GM19035 (cell line): ENCODE measurements around the gene GAPT.
"Not testable (repeated sequence)": the region's sequence is repeated elsewhere in the genome, so short reads cannot be mapped to it uniquely, and the experiment has no call there.

Source experiments
- ATAC-seq: cut with Tn5 transposase; IDR thresholded peaks from one replicate; pipeline ENCODE4 v1.9.1; 2021; ENCODE audit not compliant: unreplicated experiment

Gene GAPT

DNA sequence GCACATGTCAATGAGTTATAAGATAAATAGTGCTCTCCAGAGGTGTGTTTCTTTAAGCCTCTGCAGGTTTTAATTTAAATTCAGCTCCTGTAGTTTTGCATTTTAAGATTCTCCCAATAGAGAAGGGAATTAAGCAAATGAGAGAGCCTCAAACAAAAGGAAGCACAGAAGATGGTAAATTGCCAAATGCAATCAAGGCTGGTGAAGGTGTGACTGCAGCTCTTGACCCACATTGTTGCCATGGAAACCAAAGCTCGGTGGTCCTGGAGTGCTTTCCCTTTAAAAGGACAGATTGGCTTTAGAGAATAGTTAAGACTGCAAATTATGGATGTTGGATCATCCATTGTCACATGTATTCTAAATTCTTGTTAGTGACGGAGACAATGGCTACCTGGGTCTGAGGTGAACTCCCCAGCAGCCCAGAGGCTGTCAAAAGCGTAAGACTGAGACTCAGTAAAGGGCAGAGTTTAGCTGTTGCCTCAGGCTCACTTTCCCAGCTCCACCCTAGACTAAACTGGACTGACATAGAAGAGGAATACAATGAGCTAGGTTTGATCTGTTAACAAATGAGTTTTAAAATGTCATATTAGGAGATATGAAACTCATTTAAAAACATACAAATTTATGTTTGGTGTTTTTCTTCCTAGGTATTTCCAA is 12.3 kb downstream of the GAPT start:
- no peak for ATAC-seq

DNA sequence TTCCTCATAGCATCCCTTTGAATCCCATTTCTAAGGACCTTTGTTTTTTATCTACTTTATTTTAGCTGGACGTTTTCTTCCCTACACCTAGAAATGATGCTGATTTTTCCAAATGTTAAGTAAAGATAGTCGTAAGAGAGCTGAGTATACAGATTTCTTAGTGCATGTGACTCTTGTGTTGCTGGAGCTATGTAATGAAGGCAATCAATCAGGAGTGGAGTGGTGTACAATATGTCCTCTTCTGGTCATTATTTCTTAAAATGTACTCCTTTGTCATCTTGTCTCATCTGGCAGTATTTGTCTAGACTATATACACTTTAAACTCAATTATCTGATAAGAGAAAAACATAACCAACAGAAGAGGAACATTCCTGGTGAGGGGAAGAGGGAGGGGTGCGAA is 13.5 kb downstream of the GAPT start:
- no peak for ATAC-seq

DNA sequence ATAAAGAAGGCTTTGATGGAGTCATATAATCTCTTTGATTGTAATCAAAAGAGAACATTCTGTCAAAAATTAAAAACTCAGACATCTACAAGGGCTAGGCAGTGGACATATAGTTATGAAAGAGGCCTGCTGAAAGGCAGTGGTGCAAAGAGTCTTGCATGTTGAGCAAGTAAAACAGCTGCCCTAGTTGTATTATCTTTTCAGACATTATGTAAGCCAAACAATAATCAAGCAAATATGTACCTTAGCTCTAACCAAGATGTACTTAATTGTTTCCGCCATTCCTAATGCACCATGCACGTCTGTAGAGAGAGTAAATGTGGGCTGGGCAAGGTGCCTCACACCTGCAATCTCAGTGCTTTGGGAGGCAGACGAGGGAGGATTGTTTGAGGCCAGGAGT is 14.3 kb downstream of the GAPT start:
- no peak for ATAC-seq

DNA sequence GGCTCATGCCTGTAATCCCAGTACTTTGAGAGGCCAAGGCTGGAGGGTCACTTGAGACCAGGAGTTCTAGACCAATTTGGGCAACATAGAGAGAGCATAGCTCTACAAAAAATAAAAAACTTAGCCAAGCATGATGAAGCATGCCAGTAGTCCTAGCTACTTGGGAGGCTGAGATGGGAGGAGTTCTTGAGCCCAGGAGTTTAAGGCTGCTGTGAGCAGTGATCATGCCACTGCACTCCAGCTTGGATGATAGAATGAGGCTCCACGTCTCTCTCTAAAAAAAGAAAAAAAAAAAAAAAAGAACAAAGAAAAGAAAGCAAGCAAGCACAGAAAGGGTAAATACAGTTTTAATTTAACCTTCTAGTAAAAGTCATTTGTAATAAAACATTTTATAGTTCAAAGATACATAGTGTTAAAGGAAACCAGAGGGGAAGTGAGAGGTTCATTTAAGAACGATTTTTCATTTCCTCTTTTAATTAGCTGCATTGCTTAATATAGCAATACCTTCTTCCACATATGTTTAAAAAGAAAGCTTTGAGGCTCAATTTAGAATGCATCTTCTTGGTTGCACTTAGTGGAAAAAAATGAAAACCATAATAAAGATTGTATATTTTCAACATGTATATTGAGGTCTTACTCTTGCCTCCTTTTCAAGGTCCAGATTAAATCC is 14.9 kb downstream of the GAPT start:
- ATAC-seq = no peak

DNA sequence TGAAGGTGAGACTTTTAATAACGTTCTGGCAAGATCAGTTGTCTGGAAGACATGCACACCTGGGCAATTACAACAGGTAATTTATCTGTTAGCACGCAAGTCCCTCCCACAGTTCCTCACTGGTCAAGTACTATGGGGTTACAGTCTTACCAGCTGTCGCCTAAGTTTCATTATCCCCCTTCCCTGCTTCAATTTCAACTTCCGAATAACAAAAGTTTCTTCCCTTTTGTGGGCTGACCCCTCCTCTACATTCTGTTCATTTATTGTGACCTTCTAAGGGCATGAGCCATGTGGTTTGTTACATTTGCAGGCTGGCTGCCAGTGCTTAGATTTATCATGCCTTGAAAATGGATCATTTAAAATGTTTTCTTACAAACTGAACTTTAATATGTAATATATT is 16.5 kb downstream of the GAPT start:
- ATAC-seq = no peak

DNA sequence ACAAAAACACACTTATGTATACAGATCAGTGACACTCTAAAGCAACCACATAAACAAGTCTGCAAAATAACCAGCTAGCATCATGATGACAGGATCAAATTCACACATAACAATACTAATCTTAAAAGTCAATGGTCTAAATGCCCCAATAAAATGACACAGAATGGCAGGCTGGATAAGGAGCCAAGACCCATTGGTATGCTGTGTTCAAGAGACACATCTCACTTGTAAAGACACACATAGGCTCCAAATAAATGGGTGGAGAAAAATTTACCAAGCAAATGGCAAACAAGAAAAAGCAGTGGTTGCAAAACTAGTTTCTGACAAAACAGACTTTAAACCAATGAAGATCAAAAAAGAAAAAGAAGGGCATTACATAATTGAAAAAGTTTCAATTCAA is 26.0 kb downstream of the GAPT start:
- no peak for ATAC-seq

DNA sequence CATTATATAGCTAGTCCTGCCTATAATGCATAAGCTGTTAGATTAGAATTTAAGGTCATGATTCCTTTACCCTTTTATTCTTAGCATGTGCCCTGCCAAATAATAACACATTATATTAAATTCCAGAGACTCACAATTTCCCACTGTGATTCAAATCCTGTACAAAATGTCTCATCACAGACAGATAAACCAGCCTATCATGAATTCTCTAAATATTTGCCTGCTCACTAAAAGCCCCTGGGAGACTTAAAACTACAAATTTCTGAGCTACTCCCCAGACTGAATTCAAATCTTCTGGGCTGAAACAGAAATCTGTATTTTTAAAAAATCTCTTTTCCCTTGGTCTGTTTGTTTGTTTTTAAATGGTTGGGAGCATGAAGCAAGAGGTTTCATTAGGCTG is 32.7 kb downstream of the GAPT start:
- no peak for ATAC-seq

DNA sequence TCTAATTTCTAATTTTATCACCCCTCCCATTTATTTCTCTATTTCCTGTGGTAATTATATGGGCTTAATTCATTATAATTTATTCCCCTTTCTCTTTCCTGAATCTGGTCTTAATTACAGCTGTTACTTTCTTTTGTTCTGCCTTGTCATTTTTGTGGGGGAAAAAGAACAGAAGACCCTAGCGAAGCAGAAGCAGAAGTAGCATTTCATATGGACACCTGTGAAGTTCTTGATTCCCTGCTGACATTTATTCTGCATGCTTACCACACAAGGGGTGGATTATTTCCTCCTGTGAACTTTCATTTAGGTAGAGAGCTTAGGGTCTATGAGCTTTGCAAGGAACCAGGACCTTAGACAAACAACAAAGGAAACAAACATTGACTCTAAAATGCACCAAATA is 33.3 kb downstream of the GAPT start:
- no peak for ATAC-seq

DNA sequence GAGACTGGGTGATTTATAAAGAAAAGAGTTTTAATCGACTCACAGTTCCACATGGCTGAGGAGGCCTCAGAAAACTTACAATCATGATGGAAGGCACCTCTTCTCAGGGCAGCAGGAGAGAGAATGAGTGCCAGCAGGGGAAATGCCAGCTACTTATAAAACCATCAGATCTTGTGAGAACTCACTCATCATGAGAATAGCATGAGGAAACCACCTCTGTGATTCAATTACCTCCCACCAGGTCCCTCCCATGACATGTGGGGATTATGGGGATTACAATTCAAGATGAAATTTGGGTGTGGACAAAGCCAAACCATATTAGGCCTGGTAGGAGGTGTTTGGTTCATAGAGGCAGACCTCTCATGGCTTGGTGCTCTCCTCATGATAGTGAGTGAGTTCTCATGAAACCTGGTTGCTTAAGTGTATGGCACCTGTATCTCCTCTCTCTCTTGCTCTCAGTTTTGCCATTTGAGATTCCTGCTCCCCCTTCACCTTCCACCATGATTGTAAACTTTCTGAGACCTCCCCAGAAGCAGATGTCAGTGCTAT is 39.8 kb downstream of the GAPT start:
- ATAC-seq = no peak

DNA sequence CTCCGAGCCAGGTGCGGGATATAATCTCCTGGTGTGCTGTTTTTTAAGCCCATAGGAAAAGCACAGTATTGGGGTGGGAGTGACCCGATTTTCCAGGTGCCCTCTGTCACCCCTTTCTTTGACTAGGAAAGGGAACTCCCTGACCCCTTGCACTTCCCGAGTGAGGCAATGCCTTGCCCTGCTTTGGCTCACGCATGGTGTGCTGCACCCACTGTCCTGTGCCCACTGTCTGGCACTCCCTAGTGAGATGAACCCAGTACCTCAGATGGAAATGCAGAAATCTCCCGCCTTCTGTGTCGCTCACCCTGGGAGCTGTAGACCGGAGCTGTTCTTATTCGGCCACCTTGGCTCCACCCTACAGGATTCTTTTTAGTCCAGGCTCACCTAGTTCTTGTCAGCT is 50.7 kb downstream of the GAPT start:
- not testable (repeated sequence) for ATAC-seq

DNA sequence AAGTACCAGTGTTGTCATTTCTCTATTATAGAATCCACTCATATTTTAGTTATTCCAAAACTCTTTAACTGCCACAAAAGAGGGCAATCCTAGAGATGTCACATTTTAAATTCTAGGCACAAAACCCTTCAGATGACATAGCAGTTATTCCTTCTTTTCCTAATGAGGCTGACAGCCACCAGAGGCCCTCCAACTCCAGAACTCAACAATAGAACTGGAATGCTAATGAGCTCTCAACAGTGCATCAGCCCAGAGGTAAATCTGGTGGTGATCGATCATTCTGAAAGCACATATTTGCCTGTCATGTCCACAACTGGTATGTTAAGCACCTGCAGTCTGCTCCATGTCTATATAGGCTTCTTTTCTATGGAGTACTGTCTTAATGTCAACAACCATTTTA is 51.5 kb downstream of the GAPT start:
- ATAC-seq = no peak

DNA sequence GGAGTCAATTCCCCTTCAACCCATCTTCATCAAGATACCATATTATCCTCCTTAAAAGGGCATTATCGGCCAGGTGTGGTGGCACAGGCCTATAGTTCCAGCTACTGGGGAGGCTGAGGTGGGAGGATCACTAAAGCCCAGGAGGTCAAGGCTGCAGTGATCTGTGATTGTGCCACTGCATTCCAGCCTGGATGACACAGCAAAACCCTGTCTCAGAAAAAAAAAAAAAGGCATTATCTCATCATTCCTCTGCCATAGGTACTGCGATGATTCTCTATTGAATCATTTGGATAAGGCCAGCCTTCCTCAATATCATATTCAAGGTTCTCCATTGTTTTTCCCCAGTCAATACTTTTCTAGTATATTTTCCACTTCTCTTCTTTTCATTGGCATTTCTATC is 52.5 kb downstream of the GAPT start:
- no peak for ATAC-seq

DNA sequence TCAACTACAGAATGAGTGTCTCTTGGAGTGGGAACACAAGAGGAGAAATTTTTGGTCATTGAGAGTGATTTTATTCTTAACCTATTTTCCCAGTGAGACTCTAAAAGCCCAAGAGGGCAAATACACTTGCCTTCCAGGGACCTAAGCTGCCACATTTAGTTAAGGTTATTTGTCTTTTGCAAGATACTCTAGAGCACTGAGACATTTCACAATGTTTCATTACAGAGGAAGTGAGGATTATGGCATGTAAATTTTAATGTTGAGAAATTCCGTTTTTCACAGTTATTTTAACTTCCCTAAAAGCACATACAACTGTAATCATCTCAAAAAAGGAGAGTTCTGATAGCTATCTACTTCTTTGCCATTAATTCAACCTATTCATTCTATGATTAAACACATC is 53.0 kb downstream of the GAPT start:
- no peak for ATAC-seq

DNA sequence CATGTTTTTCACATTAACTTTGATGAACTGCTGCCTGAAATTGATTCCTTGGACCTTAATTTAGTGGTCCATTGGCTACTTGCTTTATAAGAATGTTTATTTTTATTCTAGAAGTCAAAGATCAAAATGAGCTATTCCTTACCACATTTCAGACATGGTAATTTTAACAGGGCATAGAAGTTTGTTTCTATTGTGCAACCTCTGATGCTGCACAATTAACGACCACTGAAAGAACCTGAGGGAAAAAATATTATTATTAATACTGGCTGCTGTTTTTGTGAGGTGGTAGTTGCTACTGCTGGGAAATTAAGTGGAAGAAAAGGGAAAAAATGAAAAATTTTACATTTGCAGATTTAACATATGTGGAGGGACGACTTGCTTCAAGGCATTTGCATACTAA is 53.7 kb downstream of the GAPT start:
- ATAC-seq = no peak

DNA sequence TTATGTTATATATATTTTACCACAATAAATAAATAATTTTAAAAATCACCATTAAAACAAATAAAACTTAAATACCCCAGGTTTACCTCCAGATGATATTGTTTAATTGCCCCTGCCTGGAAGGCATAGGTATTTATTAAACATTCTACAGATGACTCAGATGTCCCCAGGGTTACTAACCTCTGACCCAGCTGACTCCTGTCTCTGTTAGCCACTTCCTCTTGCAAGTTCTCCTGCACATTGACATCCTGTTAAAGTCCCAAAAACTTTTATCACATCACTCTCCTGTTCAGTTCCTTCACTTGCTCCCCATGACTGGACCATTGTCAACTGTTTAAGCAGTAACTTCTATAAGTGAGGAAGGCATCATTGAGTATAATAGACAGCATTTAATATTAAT is 54.7 kb downstream of the GAPT start:
- ATAC-seq = no peak
